Measurements from ENCODE around the gene ACSBG1. TPM values are rescaled to one million over a fixed set of nuclear protein-coding genes. Genes with fewer than 3 reads are reported as not detected.

Gene ACSBG1
- total and polyA plus RNA-seq, 7 donors, result 0.23 to 3.9 (median 1.3) TPM

GRCh38 chr15:78220713-78221112, 13.7 kb downstream of the ACSBG1 start:
- Histone ChIP-seq H3K9me3 (no peaks in the 10 kb centered on the region), H3K27ac (peak overlapping the region; percentile 45 to 72 (median 57)), H3K4me3 (no peak overlapping the region), H3K27me3 (no peaks in the 10 kb centered on the region), H3K36me3 (no peaks in the 10 kb centered on the region), H3K4me1 (peaks cover 0 to 44% (median 23%) of the 10 kb centered on the region in 4 donors)
- intact Hi-C loops (cut with DNase I), result no loop called here
- no peak for TF ChIP-seq CTCF (IDR thresholded peaks at IDR 0.05)
- no peak for TF ChIP-seq POLR2A (IDR thresholded peaks at IDR 0.05)
- TF ChIP-seq EP300 (IDR thresholded peaks at IDR 0.05), result no peak
- TF ChIP-seq POLR2AphosphoS5 (IDR thresholded peaks at IDR 0.05), result no peak
- 81 to 89% methylated on average over 1 of the region's 1 CpG for WGBS, 2 donors
- DNase-seq, result no peak

- WGBS, 2 donors, result 15 to 72% methylated on average over 7 of the region's 7 CpGs
- H3K27ac ChIP-seq, result peak overlapping the region; percentile 23 to 59 (median 51)
- intact Hi-C loops (cut with DNase I), result no loop called here
- no peak overlapping the region for H3K4me3 ChIP-seq
- H3K4me1 ChIP-seq, result peaks cover 0 to 64% (median 43%) of the 10 kb centered on the region in 4 donors
- TF ChIP-seq EP300 (IDR thresholded peaks at IDR 0.05), result peak in 2 of 4 donors; percentile 29 to 73
- TF ChIP-seq POLR2AphosphoS5 (IDR thresholded peaks at IDR 0.05), result peak; percentile 47 to 75 (median 54)
- no peak for TF ChIP-seq CTCF (IDR thresholded peaks at IDR 0.05)
- DNase-seq, result peak; percentile 95
- H3K36me3 ChIP-seq, result no peaks in the 10 kb centered on the region
- H3K9me3 ChIP-seq, result no peaks in the 10 kb centered on the region
- H3K27me3 ChIP-seq, result no peaks in the 10 kb centered on the region
These were observed 17.9 kb downstream of the ACSBG1 start for GRCh38 chr15:78216276-78217104.

GRCh38 chr15:78213956-78214355, 20.4 kb downstream of the ACSBG1 start:
- no peaks in the 10 kb centered on the region for H3K9me3 ChIP-seq
- H3K36me3 ChIP-seq, result no peaks in the 10 kb centered on the region
- H3K27me3 ChIP-seq, result no peaks in the 10 kb centered on the region
- H3K4me1 ChIP-seq, result peaks cover 0 to 72% (median 56%) of the 10 kb centered on the region in 4 donors
- no peak for DNase-seq
- H3K4me3 ChIP-seq, result no peak overlapping the region
- WGBS, 2 donors, result 87 to 92% methylated on average over 4 of the region's 4 CpGs
- intact Hi-C loops (cut with DNase I), result no loop called here
- peak overlapping the region in 2 of 4 donors; percentile 8 to 64 for H3K27ac ChIP-seq
- no peak for TF ChIP-seq POLR2AphosphoS5 (IDR thresholded peaks at IDR 0.05)
- no peak for TF ChIP-seq EP300 (IDR thresholded peaks at IDR 0.05)
- no peak for TF ChIP-seq POLR2A (IDR thresholded peaks at IDR 0.05)
- no peak for TF ChIP-seq CTCF (IDR thresholded peaks at IDR 0.05)

- H3K4me1 ChIP-seq, result peaks cover 0 to 71% (median 56%) of the 10 kb centered on the region in 4 donors
These were observed 21.0 kb downstream of the ACSBG1 start for GRCh38 chr15:78213425-78213750.

GRCh38 chr15:78212546-78213424, 21.6 kb downstream of the ACSBG1 start:
- peak; percentile 88 for DNase-seq
- Histone ChIP-seq H3K27ac (peak overlapping the region in 3 of 4 donors; percentile 49 to 64 (median 52)), H3K4me1 (peaks cover 0 to 67% (median 54%) of the 10 kb centered on the region in 4 donors), H3K9me3 (no peaks in the 10 kb centered on the region), H3K27me3 (no peaks in the 10 kb centered on the region), H3K36me3 (no peaks in the 10 kb centered on the region), H3K4me3 (no peak overlapping the region)
- 46 to 72% methylated on average over 17 of the region's 17 CpGs for WGBS, 2 donors
- intact Hi-C loops (cut with DNase I), result no loop called here
- TF ChIP-seq POLR2A (IDR thresholded peaks at IDR 0.05), result no peak
- TF ChIP-seq POLR2AphosphoS5 (IDR thresholded peaks at IDR 0.05), result peak in 2 of 4 donors; percentile 34 to 56

More at GRCh38 chr15:78213425-78213750, 21.0 kb downstream of the ACSBG1 start:
- Histone ChIP-seq H3K4me3 (no peak overlapping the region), H3K27me3 (no peaks in the 10 kb centered on the region), H3K9me3 (no peaks in the 10 kb centered on the region), H3K36me3 (no peaks in the 10 kb centered on the region), H3K27ac (peak overlapping the region in 3 of 4 donors; percentile 49 to 64 (median 52))
- no peak for DNase-seq
- intact Hi-C loops (cut with DNase I), result no loop called here
- TF ChIP-seq POLR2AphosphoS5 (IDR thresholded peaks at IDR 0.05) (no peak), EP300 (IDR thresholded peaks at IDR 0.05) (no peak)
- WGBS, 2 donors, result 89 to 94% methylated on average over 6 of the region's 6 CpGs
